K562 (cell line): ENCODE results near the gene KCNK10.

Experiments used
- FOSL1 ChIP-seq: fragments of 200-800 bp; sonication (Bioruptor generic); conservative IDR thresholded peaks from 2 replicates; pipeline ENCODE4 v1.6.1; 2016; ENCODE audit warnings: missing genetic modification characterization, missing compliant biosample characterization
- GABPA ChIP-seq: fragments of 200-800 bp; sonication (Bioruptor generic); conservative IDR thresholded peaks from 2 replicates; pipeline ENCODE4 v1.6.1; 2016; ENCODE audit warnings: low read depth, missing genetic modification characterization, missing compliant biosample characterization
- LARP7 ChIP-seq: fragments of 450-650 bp; IDR thresholded peaks from 2 replicates; pipeline ENCODE4 v1.6.1; 2016
- MYC ChIP-seq, 2 experiments: fragments of 250-450 bp in 1 of 2; sonication (Bioruptor Pico) in 1 of 2; IDR thresholded peaks; 2 replicates each; pipeline versions ENCODE4 v1.5.1 to v1.6.1; 2012 to 2021; ENCODE audit warnings: low read depth in 2 of 2, borderline replicate concordance in 1 of 2, improper control_type of control experiment in 1 of 2, low read length in 1 of 2, mild to moderate bottlenecking in 1 of 2, moderate library complexity in 1 of 2
- POLR2A ChIP-seq: fragments of 450-650 bp; conservative IDR thresholded peaks from 2 replicates; pipeline ENCODE4 v1.6.1; 2016
- POLR2AphosphoS5 ChIP-seq: IDR thresholded peaks from 2 replicates; pipeline ENCODE4 v1.6.1; 2011; ENCODE audit warnings: mild to moderate bottlenecking, low read depth, low read length, moderate library complexity; ENCODE audit not compliant: control insufficient read depth, insufficient read depth
- SREBF2 ChIP-seq: sonication (generic); formaldehyde crosslinking; IDR thresholded peaks from 2 replicates; pipeline ENCODE4 v1.4.0; 2020; ENCODE audit warnings: mild to moderate bottlenecking, missing genetic modification reagents
- TAF7 ChIP-seq: fragments of 450-650 bp; IDR thresholded peaks from 2 replicates; pipeline ENCODE4 v1.6.1; 2016; ENCODE audit warnings: missing genetic modification characterization, missing compliant biosample characterization
- TCF3 ChIP-seq: sonication (generic); formaldehyde crosslinking; IDR thresholded peaks from 2 replicates; pipeline ENCODE4 v1.4.0; 2020; ENCODE audit warnings: mild to moderate bottlenecking, missing genetic modification reagents
- TF ChIP-seq, protein P1 (sequence below): sonication (generic); formaldehyde crosslinking; IDR thresholded peaks from 2 replicates; pipeline ENCODE4 v1.8.0; 2022; ENCODE audit warnings: missing genetic modification reagents, mild to moderate bottlenecking, borderline replicate concordance
- TF ChIP-seq, protein P2 (sequence below): sonication (generic); formaldehyde crosslinking; IDR thresholded peaks from 2 replicates; pipeline ENCODE4 v1.8.0; 2022; ENCODE audit warnings: mild to moderate bottlenecking, low read depth, missing genetic modification reagents

DNA sequence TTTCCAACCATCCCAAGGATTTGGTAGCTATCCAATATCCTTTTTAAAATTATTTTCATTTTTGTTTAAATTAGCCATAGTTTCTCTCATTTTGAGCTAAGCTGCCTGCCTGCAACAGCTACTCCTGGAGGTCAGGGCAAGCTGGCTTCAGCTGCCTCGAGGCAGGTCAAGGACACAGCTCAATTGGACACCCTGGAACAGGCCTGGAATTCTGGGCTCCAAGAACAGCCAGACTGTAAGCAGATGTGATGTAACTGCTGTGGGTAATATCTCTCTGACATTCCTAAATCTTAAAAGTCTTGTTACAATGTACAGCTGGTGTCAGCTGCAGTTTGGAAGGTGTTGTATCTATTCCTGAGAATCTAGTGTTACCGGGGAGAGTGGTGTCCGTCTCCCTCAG is 119.8 kb downstream of the KCNK10 start:
- TF ChIP-seq FOSL1 (tag) (no peak), GABPA (tag) (no peak), TAF7 (tag) (no peak), SREBF2 (CRISPR knock-in tag) (no peak), MYC (IDR thresholded peaks at IDR 0.05; ENCODE audit: low read depth, low read length) (no peak), MYC (CRISPR knock-in tag; IDR thresholded peaks at IDR 0.05; ENCODE audit: borderline replicate concordance, low read depth) (no peak), POLR2AphosphoS5 (no peak), POLR2A (no peak), TCF3 (CRISPR knock-in tag) (no peak), LARP7 (no peak)
- TF ChIP-seq, protein P1, sequence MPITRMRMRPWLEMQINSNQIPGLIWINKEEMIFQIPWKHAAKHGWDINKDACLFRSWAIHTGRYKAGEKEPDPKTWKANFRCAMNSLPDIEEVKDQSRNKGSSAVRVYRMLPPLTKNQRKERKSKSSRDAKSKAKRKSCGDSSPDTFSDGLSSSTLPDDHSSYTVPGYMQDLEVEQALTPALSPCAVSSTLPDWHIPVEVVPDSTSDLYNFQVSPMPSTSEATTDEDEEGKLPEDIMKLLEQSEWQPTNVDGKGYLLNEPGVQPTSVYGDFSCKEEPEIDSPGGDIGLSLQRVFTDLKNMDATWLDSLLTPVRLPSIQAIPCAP (CRISPR knock-in tag), result no peak
- TF ChIP-seq, protein P2, sequence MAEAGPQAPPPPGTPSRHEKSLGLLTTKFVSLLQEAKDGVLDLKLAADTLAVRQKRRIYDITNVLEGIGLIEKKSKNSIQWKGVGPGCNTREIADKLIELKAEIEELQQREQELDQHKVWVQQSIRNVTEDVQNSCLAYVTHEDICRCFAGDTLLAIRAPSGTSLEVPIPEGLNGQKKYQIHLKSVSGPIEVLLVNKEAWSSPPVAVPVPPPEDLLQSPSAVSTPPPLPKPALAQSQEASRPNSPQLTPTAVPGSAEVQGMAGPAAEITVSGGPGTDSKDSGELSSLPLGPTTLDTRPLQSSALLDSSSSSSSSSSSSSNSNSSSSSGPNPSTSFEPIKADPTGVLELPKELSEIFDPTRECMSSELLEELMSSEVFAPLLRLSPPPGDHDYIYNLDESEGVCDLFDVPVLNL (CRISPR knock-in tag), result no peak
